Activated T-helper 1 cell treated with anti-CD3 and anti-CD28 coated beads, Interleukin-2, amount 50 U/mL, for 16 hours (primary cell): Measurements from ENCODE around the gene CLEC14A.

Experiments used
- DNase-seq, 2 donors: peaks; one replicate each; pipeline ENCODE4 v3.0.0-alpha.2; 2020; ENCODE audit warnings: low read depth in 1 of 2, low spot score in 1 of 2

CLEC14A gene

DNA sequence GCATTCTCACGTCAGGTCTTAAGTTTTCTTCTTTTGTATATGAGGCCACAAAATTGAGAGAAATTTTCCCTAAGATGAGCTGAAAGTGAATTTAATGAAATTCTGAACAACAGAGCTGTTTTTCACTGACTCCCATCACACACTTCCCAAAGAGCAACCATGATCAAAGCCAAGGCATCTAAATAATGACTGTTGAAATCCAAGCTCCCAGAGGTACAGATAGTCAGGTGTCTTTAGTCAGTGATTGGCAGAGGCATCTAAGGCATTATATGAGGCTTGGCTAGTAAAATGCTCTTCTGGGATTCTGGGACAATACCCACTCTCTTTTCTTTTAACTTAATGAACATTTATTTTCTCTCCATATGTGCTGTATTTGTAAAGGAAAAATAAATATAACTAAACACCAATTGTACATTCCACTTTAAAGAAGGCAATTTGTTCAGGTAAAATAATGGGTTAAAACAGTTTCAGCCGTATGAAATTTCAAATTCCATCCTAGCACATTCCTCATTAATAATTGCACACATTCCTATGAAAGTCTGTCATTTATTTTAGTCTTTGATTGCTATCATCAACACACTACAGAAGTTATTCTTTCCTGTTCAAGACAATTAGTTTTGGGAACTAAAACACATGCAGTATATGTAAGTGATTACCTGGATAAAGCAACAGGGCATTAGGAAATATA, 49.1 kb downstream of the CLEC14A start:
- no peak for DNase-seq

GRCh38 chr14:38205949-38206665, 49.8 kb downstream of the CLEC14A start:
- no peak for DNase-seq

DNA sequence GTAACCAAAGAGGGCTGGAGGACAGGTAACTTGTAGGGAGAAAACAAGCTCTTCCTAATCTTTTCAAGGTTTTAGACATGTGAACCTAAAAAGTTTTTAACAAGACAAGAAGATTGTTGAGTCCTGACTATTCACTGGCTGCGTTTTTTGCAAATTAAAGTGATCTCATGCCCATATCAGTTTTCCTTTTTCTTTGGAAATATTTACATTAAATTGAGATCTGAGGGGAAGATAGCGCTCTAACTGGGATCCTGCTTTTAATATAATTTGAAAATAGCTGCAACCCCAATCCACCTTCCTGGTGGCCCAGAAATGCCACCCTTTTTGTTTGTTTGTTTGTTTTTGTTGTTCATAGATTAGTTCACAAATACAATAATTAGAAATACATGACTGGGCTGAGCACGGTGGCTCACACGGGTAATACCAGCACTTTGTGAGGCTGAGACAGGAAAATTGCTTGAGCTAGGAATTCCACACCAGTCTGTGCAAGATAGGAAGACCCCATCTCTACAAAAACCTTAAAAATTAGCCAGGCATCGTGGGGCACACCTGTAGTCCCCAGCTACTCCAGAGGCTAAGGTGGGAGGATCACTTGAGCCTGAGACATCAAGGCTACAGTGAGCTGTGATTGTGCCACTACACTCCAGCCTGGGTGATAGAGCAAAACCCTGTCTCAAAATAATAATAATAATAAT, 50.6 kb downstream of the CLEC14A start:
- no peak for DNase-seq

DNA sequence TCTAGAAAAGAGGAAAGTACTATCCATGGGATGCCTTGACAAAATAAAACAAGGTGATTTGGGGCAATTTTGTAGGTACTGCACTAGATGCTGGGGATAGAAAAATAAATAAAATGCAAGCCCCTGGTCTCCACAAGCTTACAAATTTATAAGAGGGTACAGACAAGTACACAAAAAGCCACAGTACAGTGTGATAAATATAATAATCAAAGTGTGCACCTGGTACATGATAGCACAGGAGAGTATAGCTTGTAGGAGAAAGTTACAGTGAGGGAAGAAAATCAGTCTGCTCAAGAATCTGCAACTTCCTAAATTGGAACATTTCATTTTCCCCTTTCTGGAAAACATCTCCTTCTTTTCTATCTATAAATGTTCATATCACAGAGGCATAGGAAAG, 51.2 kb downstream of the CLEC14A start:
- DNase-seq: no peak
